Measurements from ENCODE around the gene ATP8A2. TPM values are rescaled to one million over a fixed set of nuclear protein-coding genes. Genes with fewer than 3 reads are reported as not detected.

The ATP8A2 gene
- total and polyA plus RNA-seq, 9 of the 15 experiments (the other 6 are each of a cell fraction or from before 2014, with no cell fraction given), result under 0.01 to 0.33 (median 0.06) TPM; not detected in 4

- TF ChIP-seq SAFB (IDR thresholded peaks at IDR 0.05; ENCODE audit: borderline replicate concordance, low read depth, low read length) (no peak), BCOR (IDR thresholded peaks at IDR 0.05) (peak; percentile 64), HDAC1 (IDR thresholded peaks at IDR 0.05) (peak in 1 of 2 experiments; percentile 93; a peak in 2 of 4 replicates), CCAR2 (IDR thresholded peaks at IDR 0.05; ENCODE audit: low read depth, low read length) (no peak), ZNF717 (CRISPR knock-in tag; IDR thresholded peaks at IDR 0.05) (no peak), ZNF311 (CRISPR knock-in tag; IDR thresholded peaks at IDR 0.05) (peak; percentile 78; the same call in 1 of the 2 replicates), POLR2A (conservative IDR thresholded peaks at IDR 0.05) (no peak), CREM (IDR thresholded peaks at IDR 0.05; ENCODE audit: low read depth) (peak; percentile 31; the same call in 1 of the 2 replicates), ZBTB43 (CRISPR knock-in tag; IDR thresholded peaks at IDR 0.05) (no peak), ZNF274 (IDR thresholded peaks at IDR 0.05; ENCODE audit: borderline replicate concordance, low read depth, low read length) (peak; percentile 45; the same call in 1 of the 2 replicates), SLC30A9 (CRISPR knock-in tag; IDR thresholded peaks at IDR 0.05) (no peak), SREBF1 (IDR thresholded peaks at IDR 0.05; ENCODE audit: borderline replicate concordance, low read depth, low read length) (no peak), ZNF431 (CRISPR knock-in tag; IDR thresholded peaks at IDR 0.05) (no peak), MECOM (CRISPR knock-in tag; IDR thresholded peaks at IDR 0.05) (peak; percentile 57; the same call in 1 of the 2 replicates), NCOA1 (IDR thresholded peaks at IDR 0.05; ENCODE audit: low read depth) (peak; percentile 89; the same call in 1 of the 2 replicates)
Measured at GRCh38 chr13:25352230-25352629, 19.5 kb upstream of the ATP8A2 start (continued).

All from K562 (cell line).